ENCODE measurements around the gene SLC22A7.

The SLC22A7 gene

GRCh38 chr6:43261198-43261597 lies 36.9 kb upstream of the SLC22A7 start:
- no peaks in the 10 kb centered on the region for H3F3A ChIP-seq (ENCODE audit: low read depth)
- H3K79me2 ChIP-seq (ENCODE audit: insufficient read depth, low read length) = no peaks in the 10 kb centered on the region
- no peak overlapping the region for H3K4me3 ChIP-seq (ENCODE audit: low read length, poor library complexity, severe bottlenecking)
- H3K9ac ChIP-seq (ENCODE audit: low read depth, low read length, poor library complexity, severe bottlenecking) = no peak overlapping the region
- no peaks in the 10 kb centered on the region for H3K9me3 ChIP-seq (ENCODE audit: insufficient read depth, low read depth, low read length)
- H2AFZ ChIP-seq (ENCODE audit: low read length) = no peak overlapping the region
- no peaks in the 10 kb centered on the region for H3K4me1 ChIP-seq (ENCODE audit: insufficient read depth, low read length, poor library complexity, severe bottlenecking)
- H3K27me3 ChIP-seq (ENCODE audit: insufficient read depth, low read length, poor library complexity, severe bottlenecking) = no peaks in the 10 kb centered on the region
- H3K4me2 ChIP-seq (ENCODE audit: low read depth, low read length, poor library complexity, severe bottlenecking) = no peak overlapping the region
- H4K20me1 ChIP-seq (ENCODE audit: insufficient read depth, low read length, poor library complexity, severe bottlenecking) = no peaks in the 10 kb centered on the region
- no peaks in the 10 kb centered on the region for H3K9me2 ChIP-seq (replicated peaks; ENCODE audit: low read depth, low read length)
- TF ChIP-seq EZH2phosphoT487 (IDR thresholded peaks at IDR 0.05; ENCODE audit: borderline replicate concordance) = no peak
- TF ChIP-seq CTCF (conservative IDR thresholded peaks at IDR 0.05; ENCODE audit: low read length) = no peak
- H3K36me3 ChIP-seq (ENCODE audit: insufficient read depth, low read length) = no peaks in the 10 kb centered on the region

- Histone ChIP-seq H2AFZ (ENCODE audit: low read length) (no peak overlapping the region), H3K4me2 (ENCODE audit: low read depth, low read length, poor library complexity, severe bottlenecking) (no peak overlapping the region)
- TF ChIP-seq EZH2phosphoT487 (IDR thresholded peaks at IDR 0.05; ENCODE audit: borderline replicate concordance) (no peak), CTCF (conservative IDR thresholded peaks at IDR 0.05; ENCODE audit: low read length) (no peak)
Observed at GRCh38 chr6:43262000-43262779, 35.9 kb upstream of the SLC22A7 start.

GRCh38 chr6:43262780-43263313 lies 35.2 kb upstream of the SLC22A7 start:
- Histone ChIP-seq H3F3A (ENCODE audit: low read depth) (no peaks in the 10 kb centered on the region), H3K4me2 (ENCODE audit: low read depth, low read length, poor library complexity, severe bottlenecking) (no peak overlapping the region), H2AFZ (ENCODE audit: low read length) (no peak overlapping the region), H3K79me2 (ENCODE audit: insufficient read depth, low read length) (no peaks in the 10 kb centered on the region), H3K27me3 (ENCODE audit: insufficient read depth, low read length, poor library complexity, severe bottlenecking) (no peaks in the 10 kb centered on the region), H3K9ac (ENCODE audit: low read depth, low read length, poor library complexity, severe bottlenecking) (no peak overlapping the region), H3K4me3 (ENCODE audit: low read length, poor library complexity, severe bottlenecking) (no peak overlapping the region), H3K9me2 (replicated peaks; ENCODE audit: low read depth, low read length) (no peaks in the 10 kb centered on the region), H4K20me1 (ENCODE audit: insufficient read depth, low read length, poor library complexity, severe bottlenecking) (no peaks in the 10 kb centered on the region), H3K9me3 (ENCODE audit: insufficient read depth, low read depth, low read length) (no peaks in the 10 kb centered on the region), H3K4me1 (ENCODE audit: insufficient read depth, low read length, poor library complexity, severe bottlenecking) (no peaks in the 10 kb centered on the region), H3K36me3 (ENCODE audit: insufficient read depth, low read length) (no peaks in the 10 kb centered on the region)
- no peak for TF ChIP-seq EZH2phosphoT487 (IDR thresholded peaks at IDR 0.05; ENCODE audit: borderline replicate concordance)
- no peak for TF ChIP-seq CTCF (conservative IDR thresholded peaks at IDR 0.05; ENCODE audit: low read length)

More at GRCh38 chr6:43262000-43262779, 35.9 kb upstream of the SLC22A7 start:
- no peaks in the 10 kb centered on the region for H3K9me2 ChIP-seq (replicated peaks; ENCODE audit: low read depth, low read length)
- H3K4me3 ChIP-seq (ENCODE audit: low read length, poor library complexity, severe bottlenecking) = no peak overlapping the region
- no peaks in the 10 kb centered on the region for H4K20me1 ChIP-seq (ENCODE audit: insufficient read depth, low read length, poor library complexity, severe bottlenecking)
- no peaks in the 10 kb centered on the region for H3K9me3 ChIP-seq (ENCODE audit: insufficient read depth, low read depth, low read length)
- H3K27me3 ChIP-seq (ENCODE audit: insufficient read depth, low read length, poor library complexity, severe bottlenecking) = no peaks in the 10 kb centered on the region
- H3K9ac ChIP-seq (ENCODE audit: low read depth, low read length, poor library complexity, severe bottlenecking) = no peak overlapping the region
- H3K4me1 ChIP-seq (ENCODE audit: insufficient read depth, low read length, poor library complexity, severe bottlenecking) = no peaks in the 10 kb centered on the region
- no peaks in the 10 kb centered on the region for H3F3A ChIP-seq (ENCODE audit: low read depth)
- no peaks in the 10 kb centered on the region for H3K36me3 ChIP-seq (ENCODE audit: insufficient read depth, low read length)
- no peaks in the 10 kb centered on the region for H3K79me2 ChIP-seq (ENCODE audit: insufficient read depth, low read length)
